GM19351 (cell line): ENCODE measurements around the gene PKD2.
"Not testable (repeated sequence)": the region's sequence is repeated elsewhere in the genome, so short reads cannot be mapped to it uniquely, and the experiment has no call there.

Experiments
- ATAC-seq: cut with Tn5 transposase; IDR thresholded peaks from one replicate; pipeline ENCODE4 v1.9.1; 2021; ENCODE audit warnings: mild to moderate bottlenecking, moderate library complexity; ENCODE audit not compliant: unreplicated experiment

Gene PKD2

DNA sequence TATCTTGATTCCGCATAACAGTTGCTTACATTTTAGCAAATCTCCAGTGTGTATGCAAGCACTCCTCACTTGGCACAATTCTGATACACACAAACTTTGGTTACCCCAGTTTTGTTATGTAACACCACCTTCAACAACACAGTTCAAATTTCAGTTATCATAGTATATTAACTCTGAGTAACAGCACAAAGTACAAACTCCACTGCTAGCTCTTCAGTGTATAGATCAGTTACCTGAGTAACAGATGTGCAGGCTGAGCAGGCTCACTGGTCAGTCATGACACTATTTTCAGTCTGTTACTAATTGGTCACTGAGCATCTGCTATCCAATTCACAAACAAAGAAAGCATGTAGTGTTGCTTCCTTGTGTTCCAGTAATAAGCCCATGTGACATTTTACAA lies 55.4 kb downstream of the PKD2 start:
- ATAC-seq: no peak

DNA sequence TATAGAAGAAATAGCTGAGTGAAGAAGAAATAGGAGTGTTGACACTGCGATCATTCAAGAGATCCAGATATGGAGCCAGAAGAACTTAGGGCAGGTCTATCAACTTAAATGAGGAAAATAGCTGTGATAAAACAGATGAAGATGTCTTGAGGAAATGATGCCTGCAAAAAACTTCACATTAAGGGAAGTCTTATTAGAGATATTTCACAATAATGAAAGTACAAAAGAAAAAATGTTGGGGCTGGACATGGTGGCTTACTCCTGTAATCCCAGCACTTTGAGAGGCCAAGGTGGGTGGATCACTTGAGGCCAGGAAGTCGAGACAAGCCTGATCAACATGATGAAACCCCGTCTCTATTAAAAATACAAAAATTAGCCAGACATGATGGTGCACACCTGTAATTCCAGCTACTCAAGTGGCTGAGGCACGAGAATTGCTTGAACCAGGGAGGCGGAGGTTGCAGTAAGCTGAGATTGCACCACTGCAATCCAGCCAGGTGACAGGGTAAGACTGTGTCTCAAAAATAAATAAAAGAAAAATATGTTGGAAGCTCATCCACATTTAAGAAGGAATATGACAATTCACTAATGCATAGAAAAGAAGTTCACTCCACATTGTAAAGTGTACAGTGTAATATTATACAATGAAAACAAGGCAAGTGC lies 56.3 kb downstream of the PKD2 start:
- no peak for ATAC-seq

DNA sequence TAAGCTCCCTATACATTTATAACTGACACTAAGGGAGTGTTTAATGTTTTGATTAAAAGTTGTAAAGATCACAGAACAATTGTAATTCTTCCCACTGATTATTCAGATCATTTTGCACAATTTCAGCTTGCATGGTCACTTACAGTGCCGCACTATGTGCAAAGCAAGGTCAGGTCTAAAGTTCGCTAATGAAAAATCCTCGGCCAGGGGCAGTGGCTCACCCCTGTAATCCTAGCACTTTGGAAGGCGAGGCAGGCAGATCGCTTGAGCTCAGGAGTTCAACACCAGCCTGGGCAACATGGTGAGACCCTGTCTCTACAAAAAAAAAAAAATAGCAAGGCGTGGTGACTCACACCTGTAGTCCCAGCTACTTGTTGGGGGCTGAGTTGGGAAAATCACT lies 57.0 kb downstream of the PKD2 start:
- no peak for ATAC-seq

DNA sequence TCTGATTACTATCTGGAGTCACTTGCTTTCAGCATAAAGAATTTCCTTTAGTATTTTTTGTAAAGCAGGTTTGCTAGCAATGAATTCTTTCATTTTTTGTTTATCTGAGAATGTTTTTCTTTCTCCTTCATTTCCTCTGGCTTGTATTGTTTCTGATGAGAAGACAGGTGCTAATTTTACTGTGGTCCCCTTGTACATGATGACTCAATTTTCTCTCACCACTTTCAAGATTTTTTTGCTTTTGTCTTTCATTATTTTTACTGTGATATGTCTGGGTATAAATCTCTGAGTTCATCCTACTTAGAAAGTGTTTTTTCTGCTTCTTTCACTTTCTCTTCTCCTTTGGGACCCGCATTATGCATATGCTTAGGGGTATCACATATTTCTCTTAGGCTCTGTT lies 62.6 kb downstream of the PKD2 start:
- no peak for ATAC-seq

DNA sequence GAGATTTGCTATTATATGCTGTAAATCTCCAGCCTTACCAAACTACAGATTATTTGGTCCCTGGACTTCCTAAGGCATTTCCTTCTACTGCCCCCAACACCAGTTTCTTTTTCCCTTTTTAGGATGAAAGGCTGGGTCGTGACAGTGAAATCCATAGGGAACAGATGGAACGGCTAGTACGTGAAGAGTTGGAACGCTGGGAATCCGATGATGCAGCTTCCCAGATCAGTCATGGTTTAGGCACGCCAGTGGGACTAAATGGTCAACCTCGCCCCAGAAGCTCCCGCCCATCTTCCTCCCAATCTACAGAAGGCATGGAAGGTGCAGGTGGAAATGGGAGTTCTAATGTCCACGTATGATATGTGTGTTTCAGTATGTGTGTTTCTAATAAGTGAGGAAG lies 67.9 kb downstream of the PKD2 start:
- no peak for ATAC-seq

DNA sequence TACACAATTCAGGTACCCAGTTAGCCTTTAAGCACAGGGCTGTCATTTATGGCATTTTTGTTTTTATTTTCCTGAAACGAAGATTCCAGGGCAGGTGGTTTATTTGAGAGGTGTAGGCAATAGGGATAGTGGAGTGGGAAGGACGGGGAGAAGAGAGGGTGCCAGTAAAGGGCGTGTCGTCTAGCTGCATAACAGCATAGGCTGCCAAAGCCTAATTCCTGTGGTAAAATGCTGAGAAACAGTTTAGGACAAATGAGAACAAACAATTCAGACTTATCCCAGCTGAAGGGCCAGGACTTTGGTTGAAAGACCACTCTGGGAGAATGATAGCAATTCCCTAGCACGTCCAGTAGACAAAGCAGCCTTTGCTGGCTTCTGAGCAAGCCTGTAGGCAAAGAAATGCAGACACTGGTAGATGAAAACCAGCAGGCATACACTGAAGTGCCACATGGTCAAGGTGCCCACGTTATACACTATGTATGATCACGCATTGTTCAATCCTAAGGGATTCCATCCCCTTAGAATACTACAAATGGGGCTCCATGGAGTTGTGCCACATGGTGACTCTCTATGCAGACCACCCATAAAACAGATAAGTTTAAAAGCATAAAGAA lies 70.6 kb downstream of the PKD2 start:
- ATAC-seq: no peak

DNA sequence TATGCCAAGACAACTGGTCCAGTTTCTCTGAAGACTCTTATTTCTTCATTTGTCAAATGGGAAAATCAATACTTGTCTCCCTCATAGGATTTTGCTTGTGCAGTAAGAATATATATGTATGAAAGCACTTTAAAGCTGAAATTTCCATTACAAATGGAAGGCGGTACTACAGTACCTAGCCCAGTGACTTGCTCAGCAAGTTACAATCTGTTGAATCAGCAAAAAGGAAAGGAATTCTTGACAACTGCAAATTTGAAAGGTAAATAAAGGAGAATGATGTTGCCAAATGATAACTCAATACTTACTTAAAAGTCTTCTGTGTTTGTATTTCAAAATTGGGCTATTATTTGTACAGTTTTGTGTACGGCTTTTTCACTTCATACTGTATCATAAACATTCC lies 71.1 kb downstream of the PKD2 start:
- no peak for ATAC-seq

DNA sequence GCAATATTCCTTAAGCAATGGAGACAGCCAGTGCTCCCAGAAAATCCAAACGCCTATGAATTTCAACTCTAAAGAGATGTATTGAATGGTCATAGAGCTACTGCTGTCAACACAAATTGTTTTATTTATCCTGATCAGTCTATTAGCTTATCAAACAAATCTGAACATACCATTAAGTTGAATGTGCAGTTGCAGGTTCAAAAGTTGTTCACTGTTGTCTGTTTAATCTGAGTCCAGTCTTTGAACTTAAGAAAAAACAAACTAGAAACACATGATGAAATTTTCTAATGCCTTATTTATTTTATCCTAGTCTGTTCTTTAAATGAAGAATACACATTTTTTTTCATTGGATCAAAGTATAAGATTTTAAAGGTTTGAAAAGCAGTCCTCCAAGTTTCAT lies 73.2 kb downstream of the PKD2 start:
- no peak for ATAC-seq

DNA sequence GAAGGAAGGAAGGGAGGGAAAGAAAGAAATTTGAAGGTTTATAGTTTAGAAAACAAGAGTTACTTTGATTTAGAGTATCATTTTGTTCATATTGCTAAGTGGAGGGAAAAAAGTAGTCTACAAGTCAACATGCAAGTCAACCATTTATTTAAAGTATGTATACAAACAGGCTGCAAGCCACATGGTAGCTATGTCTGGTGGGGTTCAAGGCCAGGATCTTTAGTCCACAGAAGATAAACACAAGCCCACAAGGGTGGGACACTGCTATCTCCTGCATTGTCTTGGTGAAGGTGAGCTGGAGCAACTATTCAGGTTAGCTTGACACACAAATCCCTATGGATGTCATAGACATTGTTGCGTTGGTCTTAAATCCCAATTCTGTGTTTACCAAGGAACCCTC lies 79.6 kb downstream of the PKD2 start:
- no peak for ATAC-seq

DNA sequence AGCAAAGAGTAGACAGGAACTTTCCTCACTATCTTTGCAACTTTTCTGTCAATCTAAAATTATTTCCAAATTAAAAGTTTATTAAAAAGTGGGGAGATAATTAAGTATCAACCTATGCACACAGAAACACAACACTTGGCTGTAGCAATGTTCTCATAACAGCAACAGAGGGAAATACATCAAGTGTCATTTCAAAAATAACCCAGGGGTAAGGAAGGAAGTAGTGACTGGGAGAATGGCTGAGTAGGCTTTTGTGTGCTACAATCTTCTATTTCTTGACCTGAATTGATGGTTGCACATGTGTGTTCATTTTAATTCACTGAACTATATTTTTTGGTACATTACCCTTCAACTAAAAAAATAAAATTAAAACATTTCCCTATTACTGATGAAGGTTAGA lies 83.5 kb downstream of the PKD2 start:
- no peak for ATAC-seq

DNA sequence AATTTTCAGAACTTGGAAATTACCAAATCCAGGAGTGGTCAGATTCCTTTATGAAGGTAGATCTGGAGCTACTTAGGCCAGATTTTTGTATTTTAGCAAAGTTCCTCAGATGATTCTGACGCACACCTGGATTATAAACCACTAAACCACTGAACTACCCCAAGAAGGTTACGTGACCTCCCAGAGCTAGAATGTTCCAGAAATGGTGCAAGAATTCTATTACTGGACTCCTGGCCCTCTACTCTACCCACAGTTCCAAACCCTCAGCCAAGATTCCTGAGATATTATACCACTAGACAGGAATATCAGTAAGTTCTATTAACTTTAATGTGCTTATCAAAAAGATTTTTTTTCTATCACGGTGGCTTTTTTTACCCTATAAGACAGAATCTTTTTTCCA lies 83.9 kb downstream of the PKD2 start:
- no peak for ATAC-seq

DNA sequence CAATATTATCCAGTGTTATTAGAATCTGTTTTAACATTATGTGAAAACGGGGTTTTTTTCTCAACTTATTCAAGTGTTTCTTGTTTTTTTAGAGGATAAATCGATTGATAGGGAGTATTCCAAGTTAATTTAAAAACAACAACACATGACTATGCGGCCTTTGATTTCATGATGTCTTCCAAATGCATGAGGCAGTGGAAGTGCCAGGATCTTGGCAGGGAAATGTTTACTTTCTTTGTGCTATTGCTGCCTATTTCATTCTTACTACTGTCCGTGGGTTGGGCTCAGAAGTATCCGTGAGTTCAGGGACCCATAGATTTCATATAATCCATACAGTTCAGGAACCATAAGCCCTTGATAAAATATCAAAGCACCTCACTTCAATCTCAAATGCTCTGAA lies 86.4 kb downstream of the PKD2 start:
- ATAC-seq: no peak

DNA sequence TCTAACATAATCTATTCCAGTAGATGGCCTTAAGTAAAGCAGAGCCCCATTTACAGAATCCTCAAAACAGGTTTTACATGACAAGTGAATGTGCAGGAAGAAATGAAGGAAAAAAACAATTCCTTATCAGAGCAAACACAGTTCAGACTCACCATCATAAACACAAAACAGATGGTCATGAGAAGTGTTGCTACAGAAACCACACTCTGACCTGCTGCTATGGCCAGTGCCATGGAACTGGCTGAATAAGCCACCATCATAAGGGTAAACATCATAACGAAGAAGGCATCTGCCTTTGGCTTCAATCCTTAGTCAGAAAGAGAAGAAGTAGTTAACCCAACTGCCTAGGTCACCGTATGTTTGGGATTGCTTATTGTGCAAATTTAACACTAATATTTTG lies 89.9 kb downstream of the PKD2 start:
- no peak for ATAC-seq

DNA sequence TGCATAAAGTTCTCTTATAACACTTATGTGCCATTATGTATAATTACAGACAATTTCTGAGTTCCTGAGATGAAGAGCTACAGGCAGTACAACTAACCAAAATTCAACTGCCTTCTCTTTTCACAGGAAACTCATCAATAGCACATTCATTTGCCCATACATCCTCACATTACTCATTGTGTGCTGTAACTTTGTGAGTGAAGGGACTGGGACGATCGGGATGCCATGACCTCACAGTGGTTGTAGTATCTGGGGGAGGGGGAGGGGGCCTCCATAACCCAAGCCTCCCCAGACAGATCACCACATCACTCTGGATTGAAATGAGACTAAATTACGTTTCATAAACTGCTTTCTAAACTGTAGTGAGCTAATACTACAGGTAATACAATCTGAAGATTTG lies 90.3 kb downstream of the PKD2 start:
- no peak for ATAC-seq

DNA sequence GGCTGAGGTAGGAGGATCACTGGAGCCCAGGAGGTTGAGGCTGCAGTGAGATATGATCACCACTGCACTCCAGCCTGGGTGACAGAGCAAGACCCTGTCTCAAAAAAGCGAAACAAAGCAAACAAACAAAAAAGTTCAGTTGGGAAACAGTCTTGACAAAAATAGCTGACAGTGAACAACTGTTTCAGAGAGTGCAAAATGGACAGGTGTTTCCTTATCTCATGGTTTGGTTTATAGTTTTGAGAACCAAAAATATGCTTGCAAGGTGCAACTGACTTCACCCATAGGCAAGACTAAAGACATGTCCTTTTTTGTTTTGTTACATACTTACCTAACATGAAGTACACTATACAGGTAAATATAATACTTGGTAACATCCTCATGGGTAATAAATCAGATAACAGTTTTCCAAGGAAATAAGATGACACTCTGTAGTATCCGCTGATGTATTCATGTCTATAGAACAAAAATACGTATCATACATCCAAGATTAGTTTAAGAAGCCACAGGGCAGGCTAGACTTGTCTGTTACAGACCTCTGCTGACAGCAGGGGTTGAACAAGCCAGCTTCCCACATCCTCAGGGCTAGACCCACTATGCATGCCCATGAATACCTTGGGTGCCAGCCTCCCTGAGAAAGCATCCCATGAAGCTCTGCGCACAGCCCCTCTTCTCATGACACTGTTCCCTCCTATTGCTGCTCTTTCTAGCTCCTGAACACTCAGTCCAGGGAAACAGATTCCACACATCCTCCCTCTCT lies 91.7 kb downstream of the PKD2 start:
- no peak for ATAC-seq

DNA sequence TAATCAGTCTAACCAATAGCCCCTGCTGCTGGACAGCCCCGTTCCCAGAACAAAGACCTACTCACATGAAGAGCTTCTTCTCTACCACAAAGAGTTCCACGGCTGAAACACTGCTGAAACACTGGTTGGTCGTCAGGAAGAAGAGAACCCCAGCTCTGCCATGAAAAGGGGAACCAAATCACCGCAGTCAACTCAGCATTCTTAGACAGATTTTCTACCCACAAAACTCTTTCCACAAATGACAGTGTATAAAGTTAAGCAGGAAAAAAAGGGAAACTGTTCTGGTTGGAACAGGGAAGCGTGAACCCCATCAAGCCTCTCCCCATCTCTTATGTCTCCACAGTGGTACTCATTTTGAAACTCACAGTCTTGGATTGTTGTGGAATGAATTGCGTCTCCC lies 93.7 kb downstream of the PKD2 start:
- no peak for ATAC-seq

DNA sequence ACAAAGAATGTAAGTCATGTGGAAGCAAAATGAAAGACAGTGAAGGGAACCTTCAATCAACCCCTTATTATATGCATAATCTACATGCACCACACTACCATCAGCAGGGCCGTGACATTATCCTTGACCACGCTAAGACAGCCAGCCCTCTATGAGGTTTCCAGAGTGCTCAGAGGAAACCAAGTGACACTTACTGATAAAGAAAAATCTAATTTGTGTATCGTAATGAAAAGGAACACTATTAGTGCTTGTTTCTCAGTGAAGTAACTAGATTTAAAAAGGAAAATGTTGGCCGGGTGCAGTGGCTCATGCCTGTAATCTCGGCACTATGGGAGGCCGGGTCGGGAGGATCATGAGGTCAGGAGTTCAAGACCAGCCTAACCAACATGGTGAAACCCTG lies 94.6 kb downstream of the PKD2 start:
- no peak for ATAC-seq

DNA sequence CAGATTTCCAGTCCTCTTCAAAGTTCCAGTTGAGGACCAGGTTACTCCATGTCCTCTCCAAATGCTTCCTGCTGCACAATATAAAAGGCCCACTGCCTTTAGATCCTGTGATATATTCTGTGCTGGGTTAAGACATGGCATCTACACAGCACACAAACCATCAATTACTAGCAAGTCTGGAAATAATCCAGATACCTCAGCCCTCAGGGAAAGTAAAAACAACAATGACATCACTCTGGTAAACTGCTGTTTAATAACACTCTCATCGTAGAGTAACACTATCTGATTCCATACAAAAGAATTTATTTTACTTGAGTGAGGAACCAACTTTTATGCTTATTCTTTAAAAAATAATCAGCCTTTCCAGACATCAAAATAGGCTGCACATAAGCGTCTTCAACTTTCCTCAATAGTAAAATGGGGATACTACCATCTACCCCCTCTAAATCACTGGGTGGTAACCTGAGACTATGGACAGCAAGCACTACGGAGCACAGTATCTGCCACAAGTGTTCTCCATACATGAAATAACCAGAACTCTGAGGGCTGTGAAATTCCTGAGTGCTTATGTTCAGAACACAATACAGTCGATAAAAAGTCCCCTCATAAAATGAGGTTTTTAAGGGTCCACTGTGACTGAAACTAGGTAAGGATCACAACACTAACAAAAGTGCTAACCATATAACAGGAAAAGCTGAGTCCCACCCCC lies 97.6 kb downstream of the PKD2 start:
- no peak for ATAC-seq

DNA sequence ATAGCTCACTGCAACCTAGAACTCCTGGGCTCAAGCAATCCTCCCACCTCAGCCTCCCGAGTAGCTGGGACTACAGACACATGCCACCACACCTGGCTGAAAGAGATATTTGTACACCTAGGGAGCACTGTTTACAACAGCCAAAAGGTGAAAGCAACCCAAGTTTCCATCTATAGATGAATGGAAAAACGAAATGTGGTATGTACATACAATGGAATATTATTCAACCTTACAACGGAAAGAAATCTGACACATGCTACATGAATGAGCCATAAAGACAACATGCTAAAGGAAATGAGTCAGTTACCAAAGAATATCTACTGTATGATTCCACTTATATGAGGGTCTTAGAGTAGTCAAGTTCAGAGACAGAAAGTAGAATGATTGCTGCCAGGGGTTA lies 98.8 kb downstream of the PKD2 start:
- ATAC-seq: no peak

DNA sequence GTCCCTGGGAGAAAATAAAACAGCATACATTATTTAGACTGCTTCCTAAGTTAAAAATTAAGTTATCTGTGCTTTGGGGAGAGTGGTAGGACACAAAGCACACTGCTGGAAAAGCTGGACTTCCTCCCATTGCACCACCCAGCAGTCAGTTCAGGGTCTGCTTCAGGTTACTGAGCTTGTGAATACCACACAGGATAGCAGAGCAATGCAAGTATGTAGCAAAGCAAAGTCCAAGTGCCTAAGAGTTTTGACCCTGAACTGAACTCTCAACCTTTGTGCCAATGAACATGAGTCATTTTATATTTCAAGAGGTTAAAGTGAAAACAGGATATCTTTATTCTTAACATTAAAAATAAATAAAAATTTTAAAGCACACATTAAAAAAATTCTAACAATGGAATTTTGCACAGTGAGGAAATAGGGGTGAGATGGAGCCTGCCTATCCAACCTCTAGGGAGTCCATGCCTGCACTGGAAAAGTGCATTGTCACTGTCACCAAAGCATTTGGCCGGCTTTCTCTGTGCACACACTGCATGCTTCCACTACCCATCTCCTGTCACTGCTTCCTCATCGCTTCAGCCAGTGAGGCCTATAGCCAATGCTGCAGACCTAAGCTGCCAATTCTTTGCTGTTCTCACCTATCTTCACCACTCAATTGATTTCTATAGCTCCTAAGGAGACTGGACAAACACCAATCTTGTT lies 100.1 kb downstream of the PKD2 start:
- no peak for ATAC-seq

DNA sequence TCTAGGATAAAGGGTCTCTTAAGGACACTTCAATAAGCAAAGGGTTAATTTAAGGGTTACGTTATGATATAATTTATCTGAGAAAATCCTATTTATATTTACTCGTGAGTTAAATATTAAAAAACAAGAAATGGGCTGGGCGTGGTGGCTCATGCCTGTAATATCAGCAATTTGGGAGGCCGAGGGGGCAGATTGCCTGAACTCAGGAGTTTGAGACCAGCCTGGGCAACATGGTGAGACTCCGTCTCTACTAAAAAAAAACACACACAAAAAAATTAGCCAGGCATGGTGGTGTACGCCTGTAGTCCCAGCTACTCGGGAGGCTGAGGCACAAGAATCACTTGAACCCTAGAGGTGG lies 100.7 kb downstream of the PKD2 start:
- not testable (repeated sequence) for ATAC-seq
